Measurements from ENCODE around the gene RAE1. TPM values are rescaled to one million over a fixed set of nuclear protein-coding genes. Genes with fewer than 3 reads are reported as not detected.

The RAE1 gene
- total RNA-seq, 1 experiment from 2014 or later = 53.1 TPM

DNA sequence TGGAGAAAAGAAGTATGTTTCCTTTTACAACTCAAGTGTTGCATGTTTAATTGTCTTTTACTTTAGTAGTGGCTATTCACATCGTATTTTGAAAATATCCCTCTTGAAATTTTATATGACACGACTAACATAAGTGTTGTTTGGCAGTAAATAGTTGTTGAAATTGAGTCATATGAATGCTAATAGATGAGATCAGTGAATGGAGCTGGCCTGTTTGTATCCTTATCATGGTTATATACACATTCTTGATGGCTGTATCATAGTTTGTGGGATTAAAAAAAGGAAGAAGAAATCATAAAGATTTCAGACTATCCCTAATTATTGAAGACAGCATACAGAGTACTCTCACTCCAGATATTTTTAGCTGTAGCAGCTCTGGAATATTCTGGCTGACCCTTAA lies 8.2 kb upstream of the RAE1 start:
- H2BK20ac ChIP-seq (ENCODE audit: low read depth, low read length, poor library complexity, severe bottlenecking) = no peak overlapping the region
- H4K91ac ChIP-seq (ENCODE audit: insufficient read length, low read depth, low read length) = no peak overlapping the region
- H3K23ac ChIP-seq (ENCODE audit: insufficient read length, low read depth, low read length) = no peak overlapping the region
- no peak overlapping the region for H2BK5ac ChIP-seq (ENCODE audit: insufficient read length, low read length)
- no peak overlapping the region for H3K18ac ChIP-seq (ENCODE audit: insufficient read length, low read depth, low read length)
- no peak for DNase-seq
- H4K8ac ChIP-seq (replicated peaks; ENCODE audit: insufficient read length, low read depth, low read length) = no peak overlapping the region
- H4K20me1 ChIP-seq (ENCODE audit: control insufficient read depth, insufficient read depth, insufficient read length) = no peaks in the 10 kb centered on the region
- H3K9ac ChIP-seq (ENCODE audit: extremely low read depth, insufficient read length, low read length) = no peak overlapping the region
- Mint-ChIP-seq H3K4me1 (no peaks in the 10 kb centered on the region), H3K27me3 (ENCODE audit: low read depth) (peaks cover 9% of the 10 kb centered on the region), H3K27ac (no peak overlapping the region), H3K9me3 (no peaks in the 10 kb centered on the region), H3K36me3 (ENCODE audit: insufficient read depth in 1 of 3, low read depth in 3 of 3) (no peaks in the 10 kb centered on the region), H3K4me3 (no peak overlapping the region)
- H3K14ac ChIP-seq (ENCODE audit: insufficient read depth, low read length) = no peak overlapping the region
- no peak overlapping the region for H3T11ph ChIP-seq (ENCODE audit: low read length)
- no peaks in the 10 kb centered on the region for H3K27me3 ChIP-seq (ENCODE audit: insufficient read depth, low read length)
- no peak overlapping the region for H2AFZ ChIP-seq (ENCODE audit: low read length)
- H3K9me3 ChIP-seq (ENCODE audit: control insufficient read depth, low read depth, low read length) = no peaks in the 10 kb centered on the region
- WGBS (ENCODE audit: extremely low coverage, insufficient read length, low lambda C conversion rate) = no CpG with 5 or more reads among the region's 2 CpGs
- no peak overlapping the region for H2BK15ac ChIP-seq (ENCODE audit: low read depth, low read length)
- no peak overlapping the region for H3K27ac ChIP-seq (ENCODE audit: insufficient read length, low read depth, low read length)
- no peak overlapping the region for H2BK120ac ChIP-seq (ENCODE audit: low read depth, low read length, poor library complexity, severe bottlenecking)
- no peak overlapping the region for H4K5ac ChIP-seq (ENCODE audit: insufficient read length, low read depth, low read length)
- TF ChIP-seq, protein P1, sequence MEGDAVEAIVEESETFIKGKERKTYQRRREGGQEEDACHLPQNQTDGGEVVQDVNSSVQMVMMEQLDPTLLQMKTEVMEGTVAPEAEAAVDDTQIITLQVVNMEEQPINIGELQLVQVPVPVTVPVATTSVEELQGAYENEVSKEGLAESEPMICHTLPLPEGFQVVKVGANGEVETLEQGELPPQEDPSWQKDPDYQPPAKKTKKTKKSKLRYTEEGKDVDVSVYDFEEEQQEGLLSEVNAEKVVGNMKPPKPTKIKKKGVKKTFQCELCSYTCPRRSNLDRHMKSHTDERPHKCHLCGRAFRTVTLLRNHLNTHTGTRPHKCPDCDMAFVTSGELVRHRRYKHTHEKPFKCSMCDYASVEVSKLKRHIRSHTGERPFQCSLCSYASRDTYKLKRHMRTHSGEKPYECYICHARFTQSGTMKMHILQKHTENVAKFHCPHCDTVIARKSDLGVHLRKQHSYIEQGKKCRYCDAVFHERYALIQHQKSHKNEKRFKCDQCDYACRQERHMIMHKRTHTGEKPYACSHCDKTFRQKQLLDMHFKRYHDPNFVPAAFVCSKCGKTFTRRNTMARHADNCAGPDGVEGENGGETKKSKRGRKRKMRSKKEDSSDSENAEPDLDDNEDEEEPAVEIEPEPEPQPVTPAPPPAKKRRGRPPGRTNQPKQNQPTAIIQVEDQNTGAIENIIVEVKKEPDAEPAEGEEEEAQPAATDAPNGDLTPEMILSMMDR (conservative IDR thresholded peaks at IDR 0.05) = no peak
- H3K4me2 ChIP-seq (ENCODE audit: insufficient read depth, insufficient read length, low read length) = no peak overlapping the region
- H3K56ac ChIP-seq (ENCODE audit: insufficient read length, low read depth, low read length) = no peak overlapping the region
- H3K4ac ChIP-seq (ENCODE audit: low read depth, low read length) = no peak overlapping the region
- no peaks in the 10 kb centered on the region for H3K23me2 ChIP-seq (ENCODE audit: insufficient read length, low read depth, low read length, poor library complexity, severe bottlenecking)
- H2AK5ac ChIP-seq (ENCODE audit: insufficient read length, low read length) = no peak overlapping the region
- H2BK12ac ChIP-seq (ENCODE audit: insufficient read length, low read depth, low read length) = no peak overlapping the region
- H3K79me2 ChIP-seq (ENCODE audit: insufficient read depth, low read length) = no peaks in the 10 kb centered on the region
- H3K4me1 ChIP-seq (ENCODE audit: insufficient read depth, low read length) = no peaks in the 10 kb centered on the region
- H3K79me1 ChIP-seq (ENCODE audit: insufficient read depth, low read depth, low read length, poor library complexity, severe bottlenecking) = no peaks in the 10 kb centered on the region
